Stimulated activated CD8-positive, alpha-beta memory T cell treated with anti-CD3 and anti-CD28 coated beads, Interleukin-4, amount 100 ng/mL, for 4 hours (primary cell): ENCODE data around the gene TNFSF13B.
"Not testable (repeated sequence)": the region's sequence is repeated elsewhere in the genome, so short reads cannot be mapped to it uniquely, and the experiment has no call there.

Source experiments
- DNase-seq, 2 donors: peaks; one replicate each; pipeline ENCODE4 v3.0.0-alpha.2; 2020; ENCODE audit warnings: low read depth in 2 of 2, low spot score in 1 of 2

Gene TNFSF13B

GRCh38 chr13:108269601-108270328, at the start of gene TNFSF13B:
Gene TNFSF13B, plus strand, starts transcription at chr13:108269718. Its CDS starts 178 bp downstream, at chr13:108269896.
- peak in 1 of 2 donors; percentile 10 for DNase-seq

DNA sequence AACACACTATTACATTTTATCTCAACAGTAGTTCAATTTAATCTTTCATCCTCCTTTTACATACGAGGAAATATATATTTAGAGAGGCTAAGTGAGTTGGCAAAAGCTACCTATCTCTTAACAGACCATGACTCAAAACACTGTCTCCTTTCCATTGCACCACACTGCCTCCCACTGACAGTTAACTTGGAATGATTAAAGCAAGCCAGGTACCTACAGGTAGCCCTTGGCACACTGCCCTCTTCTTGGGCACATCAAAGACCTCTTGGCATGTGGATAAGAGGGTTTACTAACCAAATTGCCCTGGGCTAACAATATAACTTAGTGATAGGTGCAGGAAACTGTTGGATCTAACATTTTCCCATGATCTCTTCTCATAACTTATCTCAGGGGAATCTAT, 49.5 kb upstream of the TNFSF13B start:
- DNase-seq = no peak

- no peak for DNase-seq
Measured at GRCh38 chr13:108223687-108224503, 45.6 kb upstream of the TNFSF13B start.

DNA sequence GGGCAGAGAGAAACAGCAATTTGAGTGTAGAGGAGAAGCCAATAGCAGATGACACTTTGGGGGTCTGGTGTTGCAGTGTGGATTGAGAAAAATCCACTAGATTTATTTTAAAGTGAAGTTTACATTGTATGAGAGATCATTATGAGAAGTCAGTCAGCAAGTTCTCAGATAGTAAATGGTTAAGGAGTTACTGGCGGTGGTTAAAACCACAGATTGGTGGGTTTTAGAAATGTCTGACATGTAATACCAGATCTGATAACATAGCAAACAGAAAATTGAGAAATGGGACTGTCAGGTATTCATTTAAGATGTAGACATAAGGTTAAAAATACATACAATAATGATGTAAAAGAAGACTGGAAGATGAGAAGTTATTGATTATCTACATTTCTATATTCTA, 44.1 kb upstream of the TNFSF13B start:
- no peak for DNase-seq

GRCh38 chr13:108226184-108226583, 43.3 kb upstream of the TNFSF13B start:
- DNase-seq = no peak

DNA sequence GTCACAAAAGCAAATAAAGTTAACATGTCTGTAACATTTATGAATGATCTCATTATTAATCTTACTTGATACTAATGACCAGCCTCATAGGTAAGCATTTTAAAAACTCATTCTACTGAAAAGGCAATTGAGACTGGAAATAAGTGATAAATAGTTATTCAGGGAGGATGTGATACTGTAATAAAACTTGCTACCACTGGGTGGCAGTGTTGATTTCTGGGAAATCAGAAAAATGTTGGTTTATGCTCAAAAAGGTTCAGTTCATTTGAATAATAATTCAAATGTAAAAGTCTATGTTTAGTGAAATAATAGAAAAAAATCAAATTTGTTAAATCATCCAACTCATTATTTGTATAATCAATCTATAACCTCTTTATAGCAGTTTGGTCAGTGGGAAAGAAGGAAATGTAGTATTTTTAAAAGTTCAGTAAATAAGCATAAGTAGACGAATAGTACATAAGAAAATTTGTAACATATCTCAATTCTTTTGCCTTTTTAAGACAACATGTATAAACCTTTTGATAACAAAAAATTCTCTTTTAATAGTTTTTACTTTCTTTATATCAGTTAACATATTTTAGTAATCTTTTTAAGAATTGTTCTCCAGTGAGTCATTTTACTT, 41.8 kb upstream of the TNFSF13B start:
- DNase-seq = no peak

DNA sequence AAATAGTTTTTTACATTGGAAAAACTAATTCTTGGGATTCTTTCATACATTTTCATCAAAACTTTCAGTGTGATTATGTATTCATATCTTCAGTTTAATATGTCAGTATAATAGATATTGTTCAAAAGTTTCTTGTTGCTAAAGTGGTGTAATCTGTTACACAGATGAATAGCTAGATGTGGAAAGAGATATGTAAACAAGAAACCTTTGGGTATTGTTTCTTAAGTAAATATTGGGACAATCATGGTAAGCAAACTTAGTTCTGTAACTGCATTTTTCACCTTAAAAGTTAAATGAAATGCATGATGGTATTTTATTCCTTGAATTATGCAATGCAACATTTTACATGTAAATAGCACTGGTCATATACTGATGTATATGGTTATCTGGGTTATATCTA, 39.1 kb upstream of the TNFSF13B start:
- no peak for DNase-seq

- DNase-seq = no peak
Measured at GRCh38 chr13:108249150-108249549, 20.4 kb upstream of the TNFSF13B start.

- DNase-seq = no peak
Measured at GRCh38 chr13:108257248-108257647, 12.3 kb upstream of the TNFSF13B start.

GRCh38 chr13:108263621-108264355, 5.7 kb upstream of the TNFSF13B start:
- DNase-seq = no peak

- no peak for DNase-seq
Measured at GRCh38 chr13:108266321-108266990, 3.1 kb upstream of the TNFSF13B start.

DNA sequence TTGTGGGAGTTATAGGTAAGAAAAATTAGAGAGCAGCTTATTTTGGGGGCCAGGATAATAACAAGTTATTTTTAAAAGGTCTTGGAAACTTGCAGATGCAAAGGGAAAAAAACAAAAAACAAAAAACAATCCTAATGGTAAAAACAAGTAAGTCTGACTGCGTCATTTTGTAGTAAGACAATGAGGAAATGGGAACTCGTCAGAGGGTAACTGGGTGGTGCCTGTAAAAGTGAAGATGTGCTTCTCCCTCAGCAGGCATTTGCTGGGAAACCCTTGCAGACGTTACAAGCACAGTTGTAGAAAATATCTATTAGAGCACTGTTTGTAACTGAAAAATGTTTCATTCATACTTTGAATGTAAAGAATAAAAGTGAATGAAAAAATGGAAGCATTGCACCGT, 2.2 kb upstream of the TNFSF13B start:
- DNase-seq = no peak

GRCh38 chr13:108267855-108268254, 1.7 kb upstream of the TNFSF13B start:
- not testable (repeated sequence) for DNase-seq

GRCh38 chr13:108268466-108269112, 929 bp upstream of the TNFSF13B start:
- DNase-seq = no peak

- DNase-seq = no peak
Measured at GRCh38 chr13:108270442-108270841, 924 bp downstream of the TNFSF13B start.

DNA sequence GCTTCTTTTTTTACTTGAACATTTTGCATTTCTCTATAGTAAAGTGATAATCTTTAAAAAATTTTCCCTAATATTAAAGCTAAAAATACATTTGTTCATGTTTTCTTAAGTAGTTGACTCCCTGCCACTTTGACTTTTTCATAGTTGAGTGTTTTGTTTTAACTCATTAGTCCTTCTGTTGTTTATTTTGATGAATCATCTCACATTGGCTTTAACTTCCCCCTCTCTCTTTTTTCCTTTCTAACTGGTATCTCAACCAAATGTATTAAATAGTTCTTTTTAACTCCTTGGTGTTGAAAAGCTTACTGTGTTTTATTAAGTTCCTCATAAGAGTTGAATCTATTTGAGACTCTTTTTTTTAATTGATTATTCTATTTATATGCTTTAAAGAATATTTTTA, 2.8 kb downstream of the TNFSF13B start:
- DNase-seq = no peak

- DNase-seq = no peak
Measured at GRCh38 chr13:108273429-108274118, 4.1 kb downstream of the TNFSF13B start.

DNA sequence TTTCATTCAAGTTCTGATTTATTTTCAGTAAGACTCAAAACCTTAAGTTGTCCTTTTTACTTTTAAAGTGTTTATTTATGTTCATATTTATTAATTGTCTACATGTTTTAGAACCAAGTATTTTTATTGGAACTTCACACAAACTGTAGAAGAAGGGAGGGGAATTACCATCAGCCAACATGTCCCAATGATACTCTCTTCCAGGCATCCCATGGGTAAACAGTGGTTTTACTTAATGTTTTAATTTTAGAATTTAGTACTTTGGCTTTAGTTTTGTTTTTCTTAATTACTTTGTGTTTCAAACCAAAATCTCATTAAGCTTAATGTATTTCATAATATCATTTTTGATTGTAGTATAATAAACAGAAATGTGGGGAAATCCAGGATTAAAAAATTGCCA, 5.2 kb downstream of the TNFSF13B start:
- no peak for DNase-seq

- DNase-seq = no peak
Measured at GRCh38 chr13:108276060-108276459, 6.5 kb downstream of the TNFSF13B start.

DNA sequence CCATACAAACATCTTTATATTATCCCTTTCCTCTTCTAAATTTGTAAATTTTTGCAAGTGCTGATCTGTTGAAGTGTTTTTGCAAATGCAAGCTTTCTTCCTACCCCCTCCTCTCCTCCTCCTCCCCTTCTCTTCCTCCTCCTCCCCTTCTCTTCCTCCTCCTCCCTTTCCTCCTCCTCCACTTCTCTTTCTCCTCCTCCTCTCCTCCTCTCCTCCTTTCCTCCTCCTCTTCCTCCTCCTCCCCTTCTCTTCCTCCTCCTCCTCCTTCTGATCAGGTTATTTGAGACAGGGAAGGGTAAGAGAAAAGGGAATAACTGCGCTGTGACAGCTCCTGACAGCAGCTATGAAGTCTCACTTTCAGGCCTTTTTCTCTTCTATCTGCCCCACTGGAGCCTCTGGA, 8.9 kb downstream of the TNFSF13B start:
- DNase-seq = no peak
